Body of pancreas (tissue), 4 donors: ENCODE results near the gene ABHD6.

ENCODE experiments used
- POLR2A ChIP-seq, 3 donors: fragments of 450-650 bp; IDR thresholded peaks; one replicate each; pipeline ENCODE4 v1.6.1; 2016; ENCODE audit warnings: antibody characterized with exemption in 3 of 3, mild to moderate bottlenecking in 2 of 3
- TF ChIP-seq, protein P1 (sequence below), 7 experiments: fragments of 450-650 bp in 4 of 7; fragments of 200-600 bp in 3 of 7; sonication (generic) in 3 of 7; IDR thresholded peaks; one replicate each; pipeline ENCODE4 v1.5.1; 2016 to 2019; ENCODE audit warnings: antibody characterized with exemption in 7 of 7

DNA sequence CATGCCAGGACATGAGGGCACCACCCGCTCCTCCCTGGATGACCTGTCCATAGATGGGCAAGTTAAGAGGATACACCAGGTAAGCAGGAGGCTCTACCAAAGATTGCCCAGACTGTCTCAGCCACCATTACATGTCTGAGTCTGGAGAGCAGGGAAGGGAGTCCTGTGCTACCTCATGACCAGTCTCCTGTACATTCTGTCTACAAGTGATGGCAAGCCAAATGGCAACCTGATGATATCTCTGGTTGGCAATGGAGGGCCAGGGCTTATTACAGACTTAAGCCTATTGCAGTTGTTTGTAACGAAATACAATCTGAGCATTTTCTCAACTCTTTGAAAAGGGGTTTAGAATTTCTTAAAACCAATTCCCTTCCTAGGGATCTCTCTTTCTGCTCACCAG, 31.8 kb downstream of the ABHD6 start:
- TF ChIP-seq, protein P1, sequence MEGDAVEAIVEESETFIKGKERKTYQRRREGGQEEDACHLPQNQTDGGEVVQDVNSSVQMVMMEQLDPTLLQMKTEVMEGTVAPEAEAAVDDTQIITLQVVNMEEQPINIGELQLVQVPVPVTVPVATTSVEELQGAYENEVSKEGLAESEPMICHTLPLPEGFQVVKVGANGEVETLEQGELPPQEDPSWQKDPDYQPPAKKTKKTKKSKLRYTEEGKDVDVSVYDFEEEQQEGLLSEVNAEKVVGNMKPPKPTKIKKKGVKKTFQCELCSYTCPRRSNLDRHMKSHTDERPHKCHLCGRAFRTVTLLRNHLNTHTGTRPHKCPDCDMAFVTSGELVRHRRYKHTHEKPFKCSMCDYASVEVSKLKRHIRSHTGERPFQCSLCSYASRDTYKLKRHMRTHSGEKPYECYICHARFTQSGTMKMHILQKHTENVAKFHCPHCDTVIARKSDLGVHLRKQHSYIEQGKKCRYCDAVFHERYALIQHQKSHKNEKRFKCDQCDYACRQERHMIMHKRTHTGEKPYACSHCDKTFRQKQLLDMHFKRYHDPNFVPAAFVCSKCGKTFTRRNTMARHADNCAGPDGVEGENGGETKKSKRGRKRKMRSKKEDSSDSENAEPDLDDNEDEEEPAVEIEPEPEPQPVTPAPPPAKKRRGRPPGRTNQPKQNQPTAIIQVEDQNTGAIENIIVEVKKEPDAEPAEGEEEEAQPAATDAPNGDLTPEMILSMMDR (IDR thresholded peaks at IDR 0.05): no peak
- no peak for TF ChIP-seq POLR2A (IDR thresholded peaks at IDR 0.05)
